Fibroblast of mammary gland (primary cell): ENCODE measurements around the gene CSMD2.

Experiments used
- DNase-seq: peaks from one replicate; pipeline ENCODE4 v3.0.0-alpha.2; 2010; ENCODE audit warnings: low read depth
- H3K4me3 ChIP-seq: 2 replicates; pipeline ENCODE4 v1.5.1; 2011; ENCODE audit warnings: low read depth, mild to moderate bottlenecking, low read length, moderate library complexity; ENCODE audit not compliant: control insufficient read depth
- CTCF ChIP-seq: conservative IDR thresholded peaks from 2 replicates; pipeline ENCODE4 v1.5.1; 2011; ENCODE audit warnings: low read depth, low read length, inconsistent platforms; ENCODE audit not compliant: control insufficient read depth, insufficient read depth

Gene CSMD2

GRCh38 chr1:33470495-33471012 is 694.5 kb downstream of the CSMD2 start:
- TF ChIP-seq CTCF = peak; percentile 90
- no peak overlapping the region for H3K4me3 ChIP-seq
- peak; percentile 89 for DNase-seq

- DNase-seq = no peak
- no peak overlapping the region for H3K4me3 ChIP-seq
- TF ChIP-seq CTCF = no peak
Measured at GRCh38 chr1:33469691-33470090, 695.3 kb downstream of the CSMD2 start.

DNA sequence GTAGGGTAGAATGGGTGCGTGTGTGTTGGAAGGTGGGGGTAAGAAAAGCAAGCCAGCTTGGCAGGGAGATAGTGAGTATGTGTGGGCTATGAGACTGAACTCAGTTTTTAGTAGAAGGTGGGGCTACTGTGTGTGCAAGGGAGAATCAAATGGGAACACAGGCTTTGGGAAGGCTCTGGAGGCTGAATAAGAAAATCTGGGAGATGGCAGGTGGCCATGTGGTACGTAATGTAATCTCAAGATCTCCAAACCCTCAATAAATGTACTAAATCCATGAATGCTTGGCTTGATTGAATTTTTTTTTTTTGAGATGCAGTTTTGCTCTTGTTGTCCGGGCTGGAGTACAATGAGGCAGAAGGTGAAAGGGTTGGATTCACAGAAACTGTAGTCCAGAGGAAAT is 696.1 kb downstream of the CSMD2 start:
- TF ChIP-seq CTCF = no peak
- DNase-seq = no peak
- H3K4me3 ChIP-seq = no peak overlapping the region

- no peak overlapping the region for H3K4me3 ChIP-seq
- TF ChIP-seq CTCF = no peak
- DNase-seq = peak; percentile 27
Measured at GRCh38 chr1:33468531-33468930, 696.5 kb downstream of the CSMD2 start.

GRCh38 chr1:33468011-33468410 is 697.0 kb downstream of the CSMD2 start:
- no peak overlapping the region for H3K4me3 ChIP-seq
- DNase-seq = no peak
- TF ChIP-seq CTCF = no peak

GRCh38 chr1:33466159-33466558 is 698.9 kb downstream of the CSMD2 start:
- TF ChIP-seq CTCF = no peak
- no peak overlapping the region for H3K4me3 ChIP-seq
- no peak for DNase-seq

GRCh38 chr1:33465316-33465715 is 699.7 kb downstream of the CSMD2 start:
- DNase-seq = no peak
- H3K4me3 ChIP-seq = no peak overlapping the region
- no peak for TF ChIP-seq CTCF
